Activated CD4-positive, alpha-beta T cell treated with anti-CD3 and anti-CD28 coated beads, Interleukin-2, amount 50 U/mL, for 4 hours (primary cell): ENCODE measurements around the gene OR7A5.
"Not testable (repeated sequence)": the region's sequence is repeated elsewhere in the genome, so short reads cannot be mapped to it uniquely, and the experiment has no call there.

Source experiments
- DNase-seq, 2 experiments: peaks; one replicate each; pipeline ENCODE4 v3.0.0-alpha.2; 2020

Gene OR7A5

DNA sequence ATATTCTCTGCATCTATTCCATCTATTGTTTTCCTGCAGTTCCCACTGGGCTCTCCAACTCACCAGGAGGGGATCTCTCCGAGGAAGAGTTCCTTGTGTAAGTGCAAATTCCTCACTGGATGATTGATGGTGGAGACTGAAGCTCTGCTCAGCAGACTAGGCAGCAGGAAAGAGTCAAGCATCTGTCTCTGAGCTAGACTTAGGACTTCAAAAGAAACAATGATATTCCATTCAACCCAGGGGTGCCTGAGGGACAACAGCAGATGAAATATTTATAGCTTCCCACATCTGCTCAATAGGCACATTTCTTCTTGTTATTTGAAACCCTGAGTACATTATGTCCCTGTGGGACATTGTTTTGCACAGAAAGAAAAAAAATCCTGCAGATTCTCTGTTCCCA is at the start of gene OR7A5, which contains the start of gene OR7C1:
Gene OR7A5, minus strand, starts transcription at position 175 of the 400 bp plus-strand sequence. CDS start 6,944 bp downstream, outside the sequence.
Gene OR7C1, minus strand, starts transcription at position 175 of the 400 bp plus-strand sequence. CDS start 35,049 bp downstream, outside the sequence.
- DNase-seq, result no peak

DNA sequence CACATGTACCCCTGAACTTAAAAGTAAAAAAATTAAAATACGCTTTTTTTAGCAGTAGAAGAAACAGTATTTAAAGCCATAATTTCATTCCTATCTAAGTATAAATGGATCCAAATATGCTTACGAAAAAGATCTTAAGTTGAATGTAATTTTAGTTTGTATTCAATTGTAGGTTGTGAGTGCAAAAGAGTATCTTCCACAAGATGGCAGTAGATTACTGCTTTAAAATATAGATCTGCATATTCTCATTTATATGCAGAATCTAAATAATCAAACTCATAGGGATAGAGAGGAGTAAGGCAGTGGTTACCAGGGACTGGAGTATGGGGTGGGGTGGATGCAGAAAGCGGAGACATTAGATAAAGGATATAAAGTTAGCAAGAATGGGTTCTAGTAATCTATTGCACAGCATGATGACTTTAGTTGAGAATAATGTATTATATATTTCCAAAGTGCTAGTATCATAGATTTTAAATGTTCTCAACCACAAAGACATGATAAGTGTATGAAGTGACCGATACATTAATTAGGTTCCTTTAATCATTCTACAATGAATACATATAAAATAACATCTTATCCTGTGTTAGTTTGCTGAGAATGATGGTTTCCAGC is 36.7 kb upstream of the OR7A5 start:
- DNase-seq, result no peak

DNA sequence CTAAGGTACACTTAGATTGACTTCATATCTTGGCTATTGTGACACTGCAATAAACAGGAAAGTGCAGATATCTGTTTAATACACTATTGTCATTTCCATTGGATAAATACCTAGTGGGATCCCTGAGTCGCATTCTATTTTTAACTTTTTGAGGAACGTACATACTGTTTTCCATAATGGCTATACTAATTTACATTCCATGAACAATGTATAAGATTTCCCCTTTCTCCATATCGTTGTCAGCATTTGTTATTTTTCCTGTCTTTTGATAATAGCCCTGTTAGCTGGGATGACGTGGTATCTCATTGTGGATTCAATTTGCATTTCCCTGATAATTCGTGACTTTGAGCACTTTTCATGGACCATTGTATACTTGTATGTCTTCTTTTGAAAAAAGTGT is 33.5 kb upstream of the OR7A5 start:
- DNase-seq, result no peak

DNA sequence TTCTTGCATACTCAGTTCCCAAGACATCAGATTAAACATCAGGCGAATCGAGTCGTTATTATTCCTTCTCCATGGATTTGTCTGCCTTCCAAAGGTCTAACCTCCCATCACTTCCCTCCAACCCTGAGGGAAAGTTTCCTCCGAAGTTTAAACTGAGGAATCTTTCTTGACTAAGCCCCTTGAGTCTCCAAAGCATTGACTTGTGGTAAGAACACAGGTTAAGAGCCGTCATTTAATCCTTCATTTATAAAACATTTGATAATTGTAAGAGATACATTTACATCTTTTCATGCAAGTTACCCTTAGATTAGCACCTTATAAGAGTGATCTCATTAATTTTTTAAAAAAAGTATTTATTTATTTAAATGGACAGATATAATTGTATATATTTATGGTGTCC is 13.8 kb upstream of the OR7A5 start, which contains the start of gene OR7A10:
Gene OR7A10, minus strand, starts transcription at position 101 of the 400 bp plus-strand sequence. CDS start 7,045 bp downstream, outside the sequence.
- no peak for DNase-seq

DNA sequence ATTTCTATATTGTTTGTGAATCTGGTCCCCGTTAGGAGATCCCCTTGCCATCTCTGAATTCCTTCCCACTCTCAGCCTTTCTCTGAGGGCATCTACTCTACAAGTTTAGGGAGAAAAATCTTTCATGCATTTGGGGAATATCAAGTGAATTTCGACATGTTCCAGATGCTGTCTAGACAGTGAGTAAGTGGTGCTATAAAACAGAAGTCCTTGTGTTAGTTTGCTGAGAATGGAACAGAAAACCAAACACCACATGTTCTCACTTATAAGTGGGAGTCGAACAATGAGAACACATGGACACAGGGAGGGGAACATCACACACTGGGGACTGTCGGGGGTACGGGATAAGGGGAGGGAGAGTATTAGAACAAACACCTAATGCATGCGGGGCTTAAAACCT is 8.6 kb upstream of the OR7A5 start:
- DNase-seq, result no peak

DNA sequence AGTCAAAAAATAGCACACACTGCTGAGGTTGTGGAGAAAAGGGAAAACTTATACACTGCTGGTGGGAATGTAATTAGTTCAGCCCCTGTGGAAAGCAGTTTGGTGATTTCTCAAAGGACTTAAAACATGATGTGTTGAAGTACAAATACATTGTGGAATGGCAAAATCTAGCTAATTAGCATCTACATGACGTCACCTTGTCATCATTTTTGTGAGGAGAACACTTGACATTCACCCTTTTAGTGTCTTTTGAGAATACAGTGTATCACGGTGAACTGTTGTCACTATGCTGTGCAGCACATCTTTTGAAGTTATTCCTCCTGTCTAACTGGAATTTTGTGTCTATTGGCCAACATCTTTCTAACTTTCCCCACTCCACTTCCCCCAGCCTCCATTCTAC is 8.2 kb upstream of the OR7A5 start:
- no peak for DNase-seq

DNA sequence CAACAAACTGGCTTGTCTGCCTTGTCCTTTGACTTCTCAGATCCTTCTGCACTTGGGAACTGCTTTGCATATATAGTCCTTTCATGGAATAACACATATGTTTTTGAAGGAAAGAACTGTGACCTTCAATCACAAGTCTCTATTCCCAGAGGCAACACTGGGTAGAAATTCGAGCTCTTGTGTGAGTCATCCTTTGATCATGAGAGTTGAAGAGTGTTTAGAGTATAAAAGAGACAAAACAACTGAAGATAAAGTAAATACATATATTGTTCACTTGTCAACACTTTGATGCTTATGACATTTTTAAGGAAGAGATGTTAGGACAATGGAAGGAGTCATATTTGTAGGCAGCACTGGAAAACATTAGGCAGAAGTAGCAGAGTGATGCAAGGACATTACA is 5.2 kb upstream of the OR7A5 start:
- DNase-seq, result no peak

DNA sequence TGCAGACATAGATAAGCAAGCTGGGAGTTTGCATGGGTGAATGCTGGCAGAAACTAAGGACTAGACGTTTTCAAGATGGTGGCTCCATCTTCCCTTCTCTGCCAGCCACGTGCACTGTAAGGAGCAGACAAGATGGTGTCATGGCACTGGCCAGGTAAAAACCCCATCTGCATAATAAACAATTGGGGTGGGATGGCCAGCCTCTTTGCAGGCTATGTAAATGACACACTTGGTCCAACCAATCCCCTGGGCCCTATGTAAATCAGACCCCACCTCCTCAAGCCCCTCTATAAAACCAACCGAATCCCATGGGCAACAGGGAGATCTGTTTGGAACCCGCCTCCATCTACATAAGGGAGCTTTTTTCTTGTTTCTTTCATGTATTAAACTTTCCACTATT is 2.4 kb upstream of the OR7A5 start:
- no peak for DNase-seq

DNA sequence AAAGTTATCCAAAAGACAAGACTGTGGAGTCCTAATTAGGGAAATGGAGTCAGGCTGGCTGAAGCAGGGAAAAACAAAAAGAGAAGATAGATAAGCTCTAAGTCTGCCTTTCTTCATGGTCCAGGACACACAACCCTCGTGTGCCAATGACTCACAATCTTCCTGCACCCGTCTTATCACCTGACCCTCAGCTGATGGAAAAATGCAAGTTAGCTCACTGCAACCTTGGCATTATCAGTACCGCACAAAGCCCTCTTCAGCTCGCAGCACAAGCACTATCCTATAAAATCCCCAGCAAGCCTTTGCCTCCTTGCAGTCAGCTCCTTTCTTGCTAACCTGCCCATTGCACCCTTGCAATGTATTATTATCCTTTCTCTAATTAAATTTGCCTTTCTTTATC is 4.3 kb downstream of the OR7A5 start:
- no peak for DNase-seq

DNA sequence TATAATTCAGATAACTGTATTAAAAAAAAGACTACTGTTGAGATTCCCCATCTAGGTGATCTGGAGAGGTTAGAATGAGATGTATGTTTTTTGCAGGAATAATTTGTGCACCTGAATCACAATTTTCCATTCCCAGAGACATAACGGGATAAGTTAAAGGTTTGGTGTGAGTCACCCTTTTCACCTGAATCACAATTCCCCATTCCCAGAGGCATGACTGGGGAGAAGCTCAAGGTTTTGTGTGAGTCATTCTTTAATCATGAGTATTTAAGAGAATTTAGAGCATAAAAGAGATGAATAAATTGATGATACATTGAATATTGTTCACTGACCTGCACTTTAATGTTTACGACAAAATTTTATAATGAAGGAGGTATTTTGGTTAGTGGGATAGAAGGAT is 9.0 kb downstream of the OR7A5 start:
- DNase-seq, result no peak

DNA sequence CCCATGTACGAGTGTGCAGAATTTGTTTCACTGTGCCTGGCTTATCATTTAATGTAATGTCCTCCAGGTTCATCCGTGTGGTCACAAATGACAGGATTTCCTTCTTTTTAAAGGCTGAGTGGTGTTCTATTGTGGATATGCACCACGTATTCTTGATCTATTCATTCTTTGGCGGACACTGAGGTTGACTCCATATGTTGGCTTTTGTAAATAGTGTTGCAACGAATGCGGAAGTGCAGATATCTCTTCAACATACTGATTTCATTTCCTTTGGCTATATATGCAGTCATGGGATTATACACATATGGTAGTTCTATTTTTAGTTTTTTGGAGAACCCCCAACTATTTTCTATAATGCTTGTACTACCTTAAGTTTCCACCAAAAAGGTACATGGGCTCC is 13.0 kb downstream of the OR7A5 start:
- DNase-seq, result no peak

DNA sequence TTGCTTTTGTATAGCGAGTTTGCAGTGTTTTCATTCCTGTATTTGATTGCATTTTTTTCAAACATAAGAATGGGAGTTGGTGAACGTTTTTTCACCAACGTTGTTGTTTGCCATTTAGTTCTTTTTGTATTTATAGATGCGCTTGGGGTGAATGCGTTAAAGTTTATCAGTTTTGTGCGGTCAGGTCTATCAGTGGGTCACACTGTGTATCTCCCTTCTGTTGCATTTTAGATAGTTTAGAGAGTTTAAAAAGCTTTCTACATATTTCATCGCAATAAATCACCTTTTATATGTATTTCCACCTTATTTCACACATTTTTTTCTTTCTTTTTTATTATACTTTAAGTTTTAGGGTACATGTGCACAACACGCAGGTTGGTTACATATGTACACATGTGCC is 16.4 kb downstream of the OR7A5 start:
- no peak for DNase-seq

DNA sequence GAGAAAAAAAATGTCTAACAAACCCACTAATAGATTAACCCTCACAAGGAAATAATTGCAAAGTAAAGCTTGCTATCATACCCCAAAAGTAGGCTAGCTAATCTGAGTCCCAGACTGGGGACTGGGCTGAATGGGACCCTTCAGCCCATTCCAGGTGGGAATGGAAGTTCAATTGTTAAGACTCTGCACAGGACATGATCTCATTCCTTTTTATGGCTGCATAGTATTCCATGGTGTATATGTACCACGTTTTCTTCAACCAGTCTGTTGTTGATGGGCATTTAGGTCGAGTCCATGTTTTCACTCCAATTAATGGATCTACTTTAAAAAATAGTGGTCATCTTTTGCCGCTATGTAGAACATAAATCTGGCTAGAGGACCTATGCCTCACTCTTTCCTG is 17.9 kb downstream of the OR7A5 start:
- DNase-seq, result no peak

DNA sequence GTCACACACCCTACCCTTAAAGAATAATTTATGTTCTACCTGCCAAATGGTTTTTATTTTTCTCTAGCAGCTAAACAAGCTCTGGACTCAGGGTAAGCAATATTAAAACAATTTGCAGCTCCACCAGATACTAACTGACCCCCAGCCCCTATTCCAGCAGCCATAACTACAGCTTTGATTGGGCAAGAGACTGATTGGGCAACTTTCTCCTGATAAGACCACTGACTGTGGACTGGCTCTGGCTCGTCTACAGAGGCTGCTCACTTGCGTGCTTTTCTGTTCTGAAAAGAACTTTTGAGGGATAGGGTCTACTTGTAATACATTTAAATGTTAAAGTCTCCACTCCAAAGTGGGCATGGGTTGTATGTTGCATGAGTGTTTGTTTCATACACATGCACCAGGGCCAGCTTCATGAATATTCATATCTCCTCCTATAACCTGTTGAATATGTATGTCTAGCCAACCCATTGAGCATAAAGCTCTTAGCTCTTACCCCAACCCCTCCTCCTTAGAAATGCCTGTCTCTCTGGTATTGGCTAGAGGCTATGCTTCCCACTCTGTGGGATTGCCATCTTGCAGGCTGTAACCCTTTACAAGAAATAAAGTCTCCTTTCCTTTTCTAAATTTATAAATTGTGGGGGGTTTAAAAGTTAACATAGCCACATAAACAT is 19.9 kb downstream of the OR7A5 start:
- no peak for DNase-seq

DNA sequence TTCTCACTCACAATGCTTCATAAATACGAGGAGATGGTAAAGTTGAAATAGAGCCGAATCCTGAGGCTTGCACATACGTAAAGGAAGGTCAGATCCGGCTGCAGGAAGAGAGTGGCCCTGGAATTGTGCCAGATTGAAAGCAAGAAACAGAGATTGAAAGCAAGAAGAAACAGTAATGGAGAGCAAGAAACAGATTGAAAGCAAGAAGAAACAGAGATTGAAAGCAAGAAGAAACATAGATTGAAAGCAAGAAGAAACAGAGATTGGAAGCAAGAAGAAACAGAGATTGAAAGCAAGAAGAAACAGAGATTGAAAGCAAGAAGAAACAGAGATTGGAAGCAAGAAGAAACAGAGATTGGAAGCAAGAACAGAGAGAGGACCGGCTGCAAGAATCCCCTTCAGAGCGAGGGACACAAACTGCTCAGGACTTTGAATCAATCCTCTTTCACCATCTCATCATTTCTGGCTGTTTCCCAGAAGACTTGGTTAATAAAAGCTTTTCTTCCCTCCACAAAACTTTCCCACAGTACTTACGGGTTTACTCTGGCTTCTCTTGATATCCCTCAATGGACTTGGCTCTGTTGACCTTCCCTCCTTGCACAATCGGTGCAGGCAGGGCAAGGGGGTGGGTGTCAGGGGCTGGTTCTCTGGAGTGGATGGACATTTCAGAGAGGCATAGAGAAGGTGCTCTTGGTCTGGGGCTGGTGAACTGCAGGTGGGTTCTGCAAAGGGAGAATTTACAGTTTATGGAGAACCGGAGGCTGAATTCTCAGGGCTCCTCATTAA is 25.5 kb downstream of the OR7A5 start:
- no peak for DNase-seq

DNA sequence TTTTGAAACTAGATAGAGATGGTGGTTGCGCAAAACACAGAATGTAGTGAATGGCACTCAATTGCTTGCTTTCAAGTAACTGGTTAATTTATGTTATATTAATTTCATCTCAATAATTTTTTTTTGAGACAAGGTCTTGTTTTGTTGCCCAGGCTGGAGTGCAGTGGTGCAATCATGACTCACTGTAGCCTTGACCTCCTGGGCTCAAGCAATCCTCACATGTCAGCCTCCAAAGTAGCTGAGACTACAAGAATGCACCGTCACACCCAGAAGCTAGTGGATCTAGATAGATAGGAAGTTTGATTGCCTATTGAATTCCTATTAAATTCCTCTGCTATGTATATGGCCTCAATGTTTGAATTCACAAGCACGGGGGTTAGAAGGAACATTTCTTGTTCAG is 30.2 kb downstream of the OR7A5 start:
- DNase-seq, result no peak

DNA sequence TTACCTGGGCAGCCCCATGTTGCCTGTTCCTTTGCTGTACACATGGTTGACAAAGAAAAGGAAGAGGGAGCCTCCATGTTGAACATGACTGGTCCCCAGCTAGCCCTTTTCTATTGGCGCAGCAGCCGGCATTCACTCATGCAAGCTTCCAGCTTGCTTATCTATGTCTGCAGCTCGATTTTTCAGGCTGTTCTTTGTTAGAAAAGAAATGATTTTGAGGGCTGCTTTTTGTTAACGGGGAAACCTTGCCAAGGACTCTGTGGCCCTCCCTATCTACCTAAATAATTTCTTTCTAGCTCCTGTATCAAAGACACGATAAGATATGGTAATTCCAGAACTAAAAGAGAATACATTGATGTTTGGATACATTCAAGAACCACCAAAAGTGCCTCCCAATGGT is 36.2 kb downstream of the OR7A5 start:
- no peak for DNase-seq

DNA sequence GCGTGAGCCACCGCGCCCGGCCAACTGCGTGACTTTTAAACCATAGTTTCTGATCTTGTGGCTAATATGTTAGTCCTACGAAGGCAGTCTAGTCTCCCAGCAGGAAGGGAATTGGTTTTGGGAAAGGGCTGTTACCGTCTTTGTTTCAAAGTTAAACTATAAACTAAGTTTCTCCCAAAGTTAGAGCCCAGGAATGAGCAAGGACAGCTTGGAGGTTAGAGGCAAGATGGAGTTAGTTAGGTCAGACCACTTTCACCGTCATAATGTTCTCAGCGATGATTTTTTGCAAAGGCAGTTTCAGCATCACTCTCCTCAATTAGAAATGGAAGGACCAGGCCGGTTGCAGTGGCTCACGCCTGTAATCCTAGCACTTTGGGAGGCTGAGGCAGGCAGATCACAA is 39.0 kb downstream of the OR7A5 start:
- DNase-seq, result no peak

DNA sequence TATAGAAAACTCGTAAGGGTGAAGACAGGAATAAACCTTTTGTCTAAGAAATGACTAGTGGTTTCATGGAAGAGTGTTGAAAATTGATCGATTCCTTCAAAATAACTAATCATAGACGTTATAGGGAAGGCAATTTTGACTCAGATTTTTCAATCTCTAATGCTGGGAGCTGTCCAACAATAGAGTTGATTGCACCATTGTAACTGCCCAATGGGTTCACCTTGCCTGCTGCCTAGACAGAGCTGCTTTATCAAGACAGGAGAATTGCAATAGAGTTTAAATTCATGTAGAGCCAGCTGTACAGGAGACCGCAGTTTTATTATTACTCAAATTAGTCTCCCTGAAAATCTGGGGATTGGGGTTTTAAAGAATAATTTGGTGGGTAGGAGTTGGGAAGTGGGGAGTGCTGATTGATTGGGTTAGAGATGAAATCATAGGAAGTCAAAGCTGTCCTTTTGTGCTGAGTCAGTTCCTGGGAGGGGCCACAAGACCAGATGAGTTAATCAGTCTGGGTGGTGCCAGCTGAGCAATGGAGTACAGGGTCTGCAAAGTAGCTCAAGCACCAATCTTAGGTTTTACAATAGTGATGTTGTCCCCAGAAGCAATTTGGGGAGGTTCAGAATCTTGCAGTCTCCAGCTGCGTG is 39.8 kb downstream of the OR7A5 start:
- DNase-seq, result no peak

DNA sequence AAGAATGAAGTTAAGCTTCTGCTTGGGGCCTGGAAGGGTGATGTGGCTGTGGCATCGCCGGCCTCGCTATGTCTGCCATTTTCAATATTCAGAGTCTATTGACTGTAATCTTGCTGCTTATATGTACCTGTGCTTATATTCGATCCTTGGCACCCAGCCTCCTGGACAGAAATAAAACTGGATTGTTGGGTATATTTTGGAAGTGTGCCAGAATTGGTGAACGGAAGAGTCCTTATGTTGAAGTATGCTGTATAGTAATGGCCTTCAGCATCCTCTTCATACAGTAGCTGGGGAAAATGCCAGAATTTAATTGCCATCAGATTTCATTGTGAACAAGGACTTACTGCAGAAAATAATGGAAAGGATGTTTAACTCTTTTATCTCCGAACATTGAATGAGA is 42.7 kb downstream of the OR7A5 start:
- DNase-seq, result not testable (repeated sequence)

DNA sequence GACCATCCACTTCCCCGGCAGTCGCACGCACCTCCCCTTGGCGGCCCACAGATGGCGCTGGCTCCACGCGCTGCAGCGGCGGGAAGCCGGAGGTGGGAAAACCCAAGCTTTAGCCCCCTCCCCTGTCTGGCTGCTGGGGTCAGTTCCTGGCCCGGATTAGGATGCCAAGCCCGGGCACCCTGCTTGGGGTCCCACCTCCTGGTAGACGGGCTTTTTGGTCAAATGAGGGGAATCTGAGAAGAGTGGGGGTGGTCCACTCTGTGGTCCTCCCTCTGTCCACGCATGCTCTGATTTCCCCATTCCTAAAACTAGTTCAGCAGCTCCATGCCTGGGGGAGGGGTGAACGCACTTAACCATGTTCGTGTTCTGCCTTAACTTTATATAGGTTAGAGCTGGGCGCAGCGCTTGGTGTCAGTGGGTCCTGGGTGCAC is 48.5 kb downstream of the OR7A5 start:
- no peak for DNase-seq

DNA sequence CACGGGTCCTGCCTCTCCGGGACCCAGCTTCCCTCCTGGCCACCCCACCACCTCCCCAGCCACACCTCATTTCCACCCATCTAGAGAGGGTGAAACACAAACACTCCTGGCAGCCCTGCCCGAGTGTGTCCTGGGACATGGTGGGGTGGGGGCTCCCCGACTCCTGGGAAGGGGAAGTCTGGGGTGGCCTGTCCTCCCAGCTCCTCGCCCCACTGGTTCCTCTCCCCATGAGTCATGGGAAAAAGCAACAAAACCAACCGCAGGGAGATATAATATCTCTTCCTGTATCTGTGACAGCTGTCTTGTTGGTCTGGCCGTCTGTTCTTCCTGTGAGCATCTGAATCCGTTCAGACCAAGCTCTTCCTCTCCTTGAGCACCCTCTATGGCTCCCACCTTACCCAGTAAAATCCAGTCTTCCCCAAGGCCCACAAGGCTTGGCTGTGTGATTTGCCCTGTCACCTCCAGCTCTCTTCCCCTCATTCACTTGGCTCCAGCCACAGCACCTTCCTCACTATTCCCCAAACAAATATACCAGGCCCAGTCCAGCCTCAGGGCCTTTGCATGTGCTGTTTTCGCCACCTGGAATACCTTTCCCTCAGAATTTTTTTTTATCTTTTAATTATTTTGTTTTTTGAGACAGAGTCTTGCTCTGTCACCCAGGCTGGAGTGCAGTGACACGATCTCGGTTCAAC is 49.7 kb downstream of the OR7A5 start:
- DNase-seq, result not testable (repeated sequence)

DNA sequence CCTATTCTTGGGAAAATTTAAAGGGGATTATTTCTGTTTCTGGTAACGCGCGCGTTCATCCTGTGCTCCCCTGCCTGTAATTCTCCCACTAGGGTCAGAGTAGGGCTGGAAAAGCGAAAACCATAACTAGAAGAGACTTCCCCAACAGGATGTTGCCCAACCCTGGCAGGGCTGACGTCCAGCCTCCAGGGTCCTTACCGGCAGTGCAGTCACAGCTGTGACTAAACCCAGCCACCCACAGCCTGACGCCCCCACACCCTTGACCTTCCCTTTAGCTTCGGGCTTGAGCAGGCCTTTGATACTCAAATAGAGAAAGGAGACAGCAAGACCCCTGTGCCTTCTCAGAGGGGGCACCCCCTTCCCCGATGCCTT is 50.3 kb downstream of the OR7A5 start:
- DNase-seq, result not testable (repeated sequence)
